LoVo (cell line): ENCODE results near the gene LNX1.
A peak's percentile ranks its signal among the peaks of the same experiment; 100 is the strongest.

Experiments
- DNase-seq: peaks from one replicate; pipeline ENCODE4 v3.0.0-alpha.2; 2016; ENCODE audit warnings: low spot score

The LNX1 gene

DNA sequence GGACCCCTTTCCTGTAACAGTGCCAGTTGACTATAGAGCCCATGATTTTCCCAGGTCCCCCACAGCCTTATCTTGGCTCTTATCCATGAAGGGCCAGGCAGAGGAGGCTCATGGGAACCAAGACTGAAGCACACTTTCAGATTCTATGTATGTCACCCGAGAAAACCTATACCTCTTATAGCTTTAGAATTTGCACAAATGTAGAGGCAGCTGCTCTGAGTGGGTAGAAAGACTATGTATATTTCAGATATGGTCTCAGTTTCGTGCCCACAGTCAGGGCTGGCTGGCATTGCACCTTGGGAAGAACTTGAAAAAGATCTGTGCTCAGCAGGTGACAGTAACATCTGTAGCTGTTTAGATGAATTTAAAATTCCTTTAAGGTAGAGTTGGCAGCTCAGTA lies 8.3 kb upstream of the LNX1 start:
- DNase-seq, result no peak

DNA sequence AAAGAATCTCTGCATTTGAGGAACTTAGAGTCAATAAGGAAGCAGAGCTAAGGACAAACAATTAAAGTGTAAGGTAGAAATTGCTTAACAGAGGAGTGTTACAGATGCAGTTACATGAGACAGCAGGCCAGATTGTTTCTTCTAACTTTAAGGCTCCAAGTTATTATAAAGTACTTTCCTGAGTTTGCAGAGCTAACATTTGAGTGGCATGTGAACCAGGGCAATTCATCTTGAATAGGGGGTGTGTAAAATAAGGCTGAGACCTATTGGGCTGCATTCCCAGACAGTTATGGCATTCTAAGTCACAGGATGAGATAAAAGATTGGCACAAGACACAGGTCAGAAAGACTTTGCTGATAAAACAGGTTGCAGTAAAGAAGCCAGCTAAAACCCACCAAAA lies 7.6 kb upstream of the LNX1 start:
- DNase-seq, result no peak

DNA sequence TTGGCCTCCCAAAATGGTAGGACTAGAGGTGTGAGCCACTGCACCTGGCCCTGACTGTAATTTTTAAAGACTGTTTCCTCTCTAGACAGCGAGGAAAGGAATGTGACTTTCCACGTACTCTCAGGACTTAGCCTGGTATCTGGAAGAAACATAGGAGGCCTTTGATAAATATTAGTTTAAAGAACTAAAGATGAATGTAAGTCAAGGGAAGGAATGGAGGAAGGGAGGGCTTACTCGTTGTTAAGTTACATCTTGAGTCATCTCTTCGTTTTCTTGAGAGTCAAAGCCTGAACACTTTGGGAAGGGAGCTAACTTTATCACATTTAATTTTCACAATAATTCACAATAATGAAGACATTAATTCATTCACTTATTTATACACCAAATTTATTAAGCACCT lies 7.2 kb upstream of the LNX1 start:
- DNase-seq, result no peak

DNA sequence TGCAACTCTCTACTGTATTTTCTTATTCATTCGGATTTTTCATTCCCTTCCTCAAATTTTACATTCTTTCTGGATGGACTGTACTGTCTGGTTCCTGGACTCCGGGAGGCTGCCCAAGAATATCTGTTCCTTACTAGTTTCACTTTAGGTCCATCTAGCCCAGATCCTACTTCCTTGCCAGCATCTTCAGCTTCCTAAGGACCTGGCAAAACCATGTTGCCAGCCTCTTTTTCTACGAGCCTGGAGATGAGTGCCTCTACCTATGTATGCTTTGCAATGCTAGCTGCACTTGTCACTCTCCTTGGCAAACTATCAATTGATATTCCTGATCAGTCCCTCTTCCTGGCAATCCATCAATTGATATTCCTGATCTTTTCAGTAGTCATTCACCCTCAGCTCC lies 5.6 kb upstream of the LNX1 start:
- no peak for DNase-seq

DNA sequence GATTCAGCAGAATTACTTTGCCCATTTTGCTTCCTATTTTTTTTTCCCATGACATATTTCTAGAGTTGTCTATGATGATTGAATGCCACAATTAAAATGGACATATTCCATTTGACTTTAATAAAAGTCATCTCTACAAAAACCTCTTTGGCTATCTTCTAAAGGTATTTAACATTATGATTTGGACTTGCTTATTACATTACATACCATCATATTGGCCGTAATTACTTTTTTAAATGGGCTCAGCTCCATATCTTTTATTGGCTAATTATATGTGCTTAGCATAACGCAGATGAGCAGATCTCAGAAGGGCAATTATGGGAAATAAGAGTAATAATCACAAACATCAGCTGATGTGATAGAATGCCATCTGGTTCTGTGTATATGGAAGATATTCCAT lies 4.5 kb upstream of the LNX1 start:
- DNase-seq, result no peak

GRCh38 chr4:53595204-53595603 lies 3.9 kb upstream of the LNX1 start:
- no peak for DNase-seq

DNA sequence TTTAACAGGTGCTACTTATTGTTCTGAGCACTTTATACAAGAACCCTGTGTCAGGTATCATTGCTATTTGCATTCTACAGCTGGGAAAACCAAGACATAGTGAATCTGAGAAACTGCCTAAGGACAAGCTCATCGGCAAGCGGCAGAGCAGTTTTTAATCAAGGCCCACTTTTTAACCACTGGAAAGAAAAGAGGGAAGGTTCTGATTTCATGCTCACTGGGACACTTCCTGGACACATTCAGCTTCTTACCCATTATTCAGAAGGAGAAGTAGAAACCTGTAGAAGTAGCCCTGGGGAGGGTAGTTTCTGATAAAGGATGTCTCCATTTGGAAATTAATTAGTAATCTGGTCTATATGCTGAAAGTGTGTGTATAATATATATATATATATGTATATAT lies 2.5 kb upstream of the LNX1 start:
- no peak for DNase-seq

DNA sequence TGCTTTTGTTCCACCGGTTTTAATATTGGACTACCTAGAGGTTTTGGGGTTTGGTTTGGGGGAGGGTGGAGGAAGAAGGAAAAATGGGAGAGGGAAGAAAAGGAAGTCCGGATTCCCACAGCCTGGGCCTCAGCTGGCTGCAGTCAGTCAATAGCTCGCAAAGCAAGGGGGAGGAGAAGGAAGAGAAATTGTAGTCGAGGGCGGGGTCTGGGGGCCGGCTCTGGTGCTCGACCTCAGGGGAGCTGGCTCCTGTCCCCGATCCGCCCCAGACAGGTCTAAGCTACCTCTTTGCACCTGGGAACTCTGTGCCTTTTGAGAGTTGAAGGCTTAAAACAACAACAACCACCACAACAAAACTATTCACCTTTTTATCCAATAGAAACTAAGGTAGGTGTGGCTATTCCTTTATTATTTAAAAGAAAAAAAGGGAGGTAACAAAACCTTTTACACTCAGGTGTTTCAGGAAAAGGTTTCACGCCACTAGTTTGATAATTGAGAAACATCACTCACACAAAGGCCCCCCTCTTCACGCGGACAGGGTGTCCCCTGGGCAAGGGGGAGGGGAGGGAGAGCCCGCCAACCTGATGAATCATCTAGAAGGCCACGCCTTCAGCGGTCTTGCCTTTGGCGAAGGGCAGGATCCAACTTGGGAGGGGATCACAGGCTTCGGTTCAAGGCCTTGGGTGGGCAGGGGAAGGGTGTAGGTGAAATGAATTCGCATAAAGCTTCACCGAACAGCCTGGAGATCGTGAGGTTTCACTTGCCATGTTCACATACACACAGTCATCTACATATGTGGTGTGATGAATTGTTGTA lies 1.6 kb upstream of the LNX1 start:
- DNase-seq, result peak; percentile 66

- peak; percentile 34 for DNase-seq
These were observed 836 bp upstream of the LNX1 start for GRCh38 chr4:53592122-53592521.

DNA sequence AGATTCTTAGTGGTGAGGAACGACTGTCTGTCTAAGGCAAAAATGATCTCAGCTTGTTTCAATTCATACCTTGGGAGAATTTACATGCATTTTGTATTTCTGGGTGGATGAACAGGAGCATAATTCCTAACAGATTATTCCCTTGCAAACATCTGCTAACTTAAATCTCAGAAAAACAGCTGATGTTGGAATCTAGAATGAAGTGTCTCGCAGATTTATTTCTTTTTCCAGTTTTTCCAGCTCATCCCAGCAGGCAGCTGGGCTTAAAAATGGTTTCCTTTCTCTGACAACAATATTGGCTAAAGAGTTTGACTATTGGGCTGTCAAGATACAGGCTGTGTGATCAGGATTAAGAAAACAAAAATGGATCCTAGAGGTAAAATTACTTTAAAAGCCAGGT lies 1.1 kb downstream of the LNX1 start:
- DNase-seq, result no peak

DNA sequence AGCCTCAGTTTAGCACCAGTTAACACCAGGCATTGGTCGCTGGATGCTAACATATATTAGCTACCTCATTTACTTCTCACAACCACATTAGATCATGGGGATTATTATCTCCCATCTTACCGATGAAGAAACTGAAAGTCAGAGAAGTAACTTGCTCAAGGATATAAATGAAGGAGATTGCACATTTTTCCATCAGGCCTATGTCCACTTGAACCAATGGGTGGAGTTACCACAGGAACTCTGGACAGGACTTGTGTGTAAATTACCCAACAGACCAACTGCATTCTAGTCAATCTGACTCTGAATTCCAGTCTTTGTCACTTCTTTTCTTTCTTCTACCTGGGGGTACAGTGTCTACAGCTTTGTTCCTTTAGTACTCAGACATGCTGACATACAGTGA lies 1.8 kb downstream of the LNX1 start:
- DNase-seq, result no peak

DNA sequence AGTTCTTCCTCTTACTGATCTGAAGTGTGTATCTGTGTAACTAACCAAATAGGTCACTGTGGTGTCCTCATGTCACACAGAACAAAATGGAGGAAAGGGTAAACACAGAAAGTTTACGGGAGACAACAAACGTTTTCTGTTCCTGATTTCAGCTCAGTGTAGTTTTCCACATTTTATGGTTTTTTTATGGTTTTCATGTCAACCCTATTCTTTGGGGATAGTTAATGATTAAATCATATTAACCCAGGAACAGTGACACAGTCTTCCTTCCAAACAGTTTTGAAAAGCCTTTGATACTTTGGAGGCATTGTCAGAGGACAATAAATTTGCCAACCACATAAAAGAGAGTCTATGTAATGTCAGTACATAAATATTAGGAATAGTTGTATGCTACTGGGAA lies 4.2 kb downstream of the LNX1 start:
- DNase-seq, result peak; percentile 69

- no peak for DNase-seq
These were observed 5.0 kb downstream of the LNX1 start for GRCh38 chr4:53586121-53586816.

DNA sequence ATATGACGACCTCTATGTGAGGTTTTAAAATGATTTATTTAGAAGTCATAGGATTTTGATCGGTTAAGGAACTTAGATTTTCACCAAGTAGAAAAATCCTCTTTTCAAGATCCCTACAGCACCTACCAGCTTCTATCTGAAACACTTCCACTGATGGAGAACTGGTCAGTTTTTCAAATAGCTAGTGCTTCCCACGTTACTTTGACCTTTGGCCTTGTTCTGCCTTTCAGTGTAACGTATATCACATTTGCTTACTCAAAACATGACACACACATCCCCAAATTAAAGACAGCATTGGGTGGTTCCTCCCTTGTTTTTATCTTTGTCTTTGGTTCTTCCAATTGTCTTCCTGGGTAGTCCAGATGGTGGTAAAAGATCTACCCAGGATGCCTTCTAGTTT lies 6.6 kb downstream of the LNX1 start:
- no peak for DNase-seq

DNA sequence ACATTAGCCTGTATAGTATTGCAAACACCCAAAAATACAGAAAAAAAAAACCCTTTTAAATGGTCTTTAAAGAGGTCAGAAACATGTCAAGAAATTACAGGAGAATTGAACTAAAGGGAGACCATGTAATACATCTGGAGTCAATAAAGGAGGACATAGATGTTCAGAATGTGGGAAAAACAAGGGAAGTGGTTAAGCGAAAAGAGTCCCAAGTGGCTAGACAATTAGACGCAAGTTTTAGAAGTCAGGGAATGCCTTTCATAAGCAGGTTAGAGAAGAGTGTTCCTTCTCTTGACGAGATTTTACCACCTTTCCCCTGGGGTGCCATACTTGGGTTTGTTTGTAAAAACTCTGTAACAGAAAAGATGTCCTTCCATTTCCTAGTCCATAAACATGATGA lies 7.8 kb downstream of the LNX1 start:
- no peak for DNase-seq

GRCh38 chr4:53582194-53582593 lies 9.1 kb downstream of the LNX1 start:
- no peak for DNase-seq

DNA sequence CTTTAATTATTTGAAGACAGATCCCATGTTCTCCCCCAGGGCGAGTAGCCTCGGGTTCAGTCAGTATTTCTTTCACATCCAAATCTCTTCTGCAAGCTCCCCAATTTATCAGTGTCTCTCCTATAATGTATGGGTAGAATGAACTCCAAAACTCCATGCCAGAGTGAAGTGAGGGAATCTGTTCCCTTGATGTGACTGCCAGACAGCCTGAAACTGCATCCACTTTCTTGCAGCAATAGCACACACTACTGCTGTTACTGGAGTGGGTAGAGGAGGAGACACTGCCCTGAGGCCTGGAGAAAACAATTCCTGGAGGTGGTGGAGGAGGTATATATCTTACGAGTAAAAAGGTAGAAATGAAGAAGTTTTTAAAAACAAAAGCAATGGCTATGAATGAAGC lies 11.0 kb downstream of the LNX1 start:
- DNase-seq, result no peak

GRCh38 chr4:53579826-53580225 lies 11.5 kb downstream of the LNX1 start:
- no peak for DNase-seq

DNA sequence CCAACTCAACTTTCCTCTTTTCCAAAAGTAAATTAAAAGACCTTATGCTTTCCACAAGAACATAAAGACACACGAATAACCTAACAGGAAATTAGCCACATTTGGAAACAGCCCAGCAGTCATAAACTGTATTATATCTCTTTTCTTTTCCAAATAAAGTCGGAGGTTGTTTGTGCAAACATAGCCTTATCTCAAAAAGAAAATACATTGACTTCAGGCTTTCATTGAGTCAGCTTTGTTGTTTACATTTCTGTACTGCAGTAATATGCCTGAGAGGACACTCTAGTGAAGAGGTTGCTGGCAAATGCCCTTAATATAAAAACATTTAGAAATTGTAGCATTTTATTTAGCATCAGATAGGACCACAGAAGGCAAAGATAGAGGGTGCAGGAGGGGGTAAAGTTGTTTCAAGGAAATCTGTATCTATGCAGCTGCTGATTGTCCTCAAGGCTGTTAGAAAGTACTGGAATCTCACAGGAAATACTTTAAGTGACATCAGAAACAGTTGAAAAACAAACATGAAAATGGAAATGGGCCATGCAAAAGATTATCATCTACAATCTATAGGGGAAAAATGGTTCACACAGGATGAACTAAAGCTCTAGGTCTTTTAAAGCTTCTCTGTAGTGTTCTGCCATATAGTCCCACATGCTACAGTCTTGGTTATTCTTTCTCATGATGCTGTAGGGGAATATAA lies 14.5 kb downstream of the LNX1 start:
- DNase-seq, result peak; percentile 56

GRCh38 chr4:53576071-53576617 lies 15.1 kb downstream of the LNX1 start:
- DNase-seq, result no peak

GRCh38 chr4:53575552-53575951 lies 15.7 kb downstream of the LNX1 start:
- no peak for DNase-seq

- DNase-seq, result no peak
These were observed 16.8 kb downstream of the LNX1 start for GRCh38 chr4:53574528-53574927.

DNA sequence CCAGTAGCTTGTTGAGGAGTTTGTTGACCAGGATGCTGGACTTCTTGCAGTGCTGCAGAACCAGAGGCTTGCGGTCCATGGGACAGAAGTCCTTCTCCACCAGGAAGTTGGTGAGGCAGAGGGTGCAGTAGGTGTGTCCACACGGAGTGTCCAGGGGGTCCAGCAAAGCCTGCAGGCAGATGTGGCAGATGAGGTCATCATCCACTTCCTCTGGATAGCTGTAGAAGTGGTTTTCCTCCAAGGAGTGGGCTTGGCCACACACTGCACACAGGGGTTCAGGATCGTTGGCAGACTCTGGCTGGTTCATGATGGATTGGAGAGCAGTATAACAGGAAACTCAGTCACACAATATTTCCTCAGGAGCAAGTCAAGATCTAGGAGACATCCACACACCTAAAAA lies 17.6 kb downstream of the LNX1 start:
- no peak for DNase-seq
